ENCODE data around the gene ANO2.

ANO2 gene

GRCh38 chr12:5586201-5586600 is 358.9 kb downstream of the ANO2 start:
- Histone ChIP-seq H2BK5ac (ENCODE audit: low read depth, low read length, poor library complexity, severe bottlenecking) (no peak overlapping the region), H3K27me3 (ENCODE audit: control insufficient read depth in 1 of 2, insufficient read depth in 1 of 2, low read length in 2 of 2) (no peaks in the 10 kb centered on the region), H2BK15ac (ENCODE audit: low read depth, poor library complexity, severe bottlenecking) (no peak overlapping the region), H3K23ac (ENCODE audit: low read length in 2 of 2) (no peak overlapping the region), H2BK120ac (ENCODE audit: low read depth, low read length) (no peak overlapping the region), H3K4ac (ENCODE audit: low read depth in 1 of 2, low read length in 2 of 2) (peak overlapping the region in 1 of 2 experiments; percentile 47), H3K4me3 (ENCODE audit: insufficient read depth in 1 of 2, low read depth in 1 of 2, low read length in 2 of 2) (no peak overlapping the region), H3K14ac (ENCODE audit: low read length in 2 of 2) (no peak overlapping the region), H3K4me1 (ENCODE audit: control insufficient read depth, insufficient read depth, low read depth, low read length) (peaks cover 4% of the 10 kb centered on the region), H3K9ac (ENCODE audit: low read length) (no peak overlapping the region), H2AK5ac (ENCODE audit: low read length, severe bottlenecking) (no peak overlapping the region), H3K79me1 (replicated peaks; ENCODE audit: low read length, poor library complexity, severe bottlenecking) (no peaks in the 10 kb centered on the region), H3K4me2 (ENCODE audit: low read length, poor library complexity, severe bottlenecking) (no peak overlapping the region), H3K36me3 (ENCODE audit: control insufficient read depth in 1 of 2, insufficient read depth in 2 of 2, low read depth in 1 of 2, low read length in 2 of 2) (no peaks in the 10 kb centered on the region), H4K8ac (ENCODE audit: low read length) (peak overlapping the region; percentile 73), H2AFZ (ENCODE audit: low read depth, low read length) (peak overlapping the region; percentile 24), H3K18ac (ENCODE audit: low read depth in 1 of 2, low read length in 2 of 2) (no peak overlapping the region), H2BK12ac (ENCODE audit: low read length in 2 of 2) (peak overlapping the region in 1 of 2 experiments; percentile 18), H3K27ac (ENCODE audit: low read length, poor library complexity, severe bottlenecking) (no peak overlapping the region), H3K9me3 (ENCODE audit: control insufficient read depth, low read length) (no peaks in the 10 kb centered on the region), H4K91ac (ENCODE audit: low read length) (no peak overlapping the region)
- peak; percentile 59 for DNase-seq
- 49% methylated on average over 4 of the region's 4 CpGs for WGBS

- H2AK5ac ChIP-seq (ENCODE audit: low read length, severe bottlenecking): no peak overlapping the region
- no peak overlapping the region for H3K18ac ChIP-seq (ENCODE audit: low read depth in 1 of 2, low read length in 2 of 2)
- H3K14ac ChIP-seq (ENCODE audit: low read length in 2 of 2): no peak overlapping the region
- no peaks in the 10 kb centered on the region for H3K9me3 ChIP-seq (ENCODE audit: control insufficient read depth, low read length)
- H2BK15ac ChIP-seq (ENCODE audit: low read depth, poor library complexity, severe bottlenecking): no peak overlapping the region
- no peaks in the 10 kb centered on the region for H3K79me1 ChIP-seq (replicated peaks; ENCODE audit: low read length, poor library complexity, severe bottlenecking)
- no peaks in the 10 kb centered on the region for H3K36me3 ChIP-seq (ENCODE audit: control insufficient read depth in 1 of 2, insufficient read depth in 2 of 2, low read depth in 1 of 2, low read length in 2 of 2)
- no peak overlapping the region for H3K4me3 ChIP-seq (ENCODE audit: insufficient read depth in 1 of 2, low read depth in 1 of 2, low read length in 2 of 2)
- H3K4ac ChIP-seq (ENCODE audit: low read depth in 1 of 2, low read length in 2 of 2): no peak overlapping the region
- H2BK12ac ChIP-seq (ENCODE audit: low read length in 2 of 2): no peak overlapping the region
- no peak overlapping the region for H3K27ac ChIP-seq (ENCODE audit: low read length, poor library complexity, severe bottlenecking)
- no peak overlapping the region for H4K91ac ChIP-seq (ENCODE audit: low read length)
- H4K8ac ChIP-seq (ENCODE audit: low read length): no peak overlapping the region
- H2BK5ac ChIP-seq (ENCODE audit: low read depth, low read length, poor library complexity, severe bottlenecking): no peak overlapping the region
- no peak overlapping the region for H3K9ac ChIP-seq (ENCODE audit: low read length)
- no peaks in the 10 kb centered on the region for H3K27me3 ChIP-seq (ENCODE audit: control insufficient read depth in 1 of 2, insufficient read depth in 1 of 2, low read length in 2 of 2)
- WGBS: 54% methylated on average over 3 of the region's 4 CpGs
- H3K4me2 ChIP-seq (ENCODE audit: low read length, poor library complexity, severe bottlenecking): no peak overlapping the region
- no peak overlapping the region for H2BK120ac ChIP-seq (ENCODE audit: low read depth, low read length)
- H2AFZ ChIP-seq (ENCODE audit: low read depth, low read length): no peak overlapping the region
- peaks cover 4% of the 10 kb centered on the region for H3K4me1 ChIP-seq (ENCODE audit: control insufficient read depth, insufficient read depth, low read depth, low read length)
- H3K23ac ChIP-seq (ENCODE audit: low read length in 2 of 2): no peak overlapping the region
- DNase-seq: no peak
Measured at GRCh38 chr12:5585178-5585577, 359.9 kb downstream of the ANO2 start.

DNA sequence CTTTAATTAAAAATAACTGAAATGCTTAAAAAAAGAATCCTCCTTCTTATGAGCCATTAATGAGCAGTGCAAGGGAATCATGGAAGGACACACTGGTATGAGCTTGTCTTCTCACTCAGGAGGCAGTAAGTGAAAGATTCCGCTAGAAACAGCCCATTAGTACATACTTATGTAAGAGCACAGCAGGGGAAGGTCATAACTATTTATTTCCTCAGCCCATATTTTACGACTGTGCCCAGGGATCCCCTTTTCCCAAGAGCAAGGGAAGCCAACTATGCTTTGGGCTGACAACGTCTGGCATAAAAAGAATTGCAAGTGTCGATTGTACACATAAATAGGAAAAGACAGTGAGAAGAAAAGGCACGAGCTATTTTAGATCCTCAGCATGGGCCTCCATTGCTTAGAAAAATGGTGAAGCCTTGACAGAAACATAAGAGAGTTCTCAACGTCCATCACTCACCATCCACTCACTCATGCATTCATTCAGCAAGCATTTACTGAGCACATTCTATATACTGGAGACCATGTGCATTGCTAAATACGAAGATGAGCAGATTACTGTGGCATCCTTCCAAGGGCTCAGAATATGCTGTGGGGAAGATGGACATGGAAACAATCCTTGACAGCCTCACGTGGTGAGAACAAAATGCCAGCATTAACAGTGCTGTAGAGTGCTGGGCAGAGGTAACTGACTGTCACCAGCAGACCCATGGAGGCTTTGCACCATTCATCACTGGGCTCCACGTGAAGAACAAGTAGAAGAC is 360.5 kb downstream of the ANO2 start:
- DNase-seq: no peak
- Histone ChIP-seq H2BK120ac (ENCODE audit: low read depth, low read length) (no peak overlapping the region), H3K27me3 (ENCODE audit: control insufficient read depth in 1 of 2, insufficient read depth in 1 of 2, low read length in 2 of 2) (no peaks in the 10 kb centered on the region), H3K14ac (ENCODE audit: low read length in 2 of 2) (no peak overlapping the region), H2BK5ac (ENCODE audit: low read depth, low read length, poor library complexity, severe bottlenecking) (no peak overlapping the region), H2BK12ac (ENCODE audit: low read length in 2 of 2) (peak overlapping the region in 1 of 2 experiments; percentile 21), H3K79me1 (replicated peaks; ENCODE audit: low read length, poor library complexity, severe bottlenecking) (no peaks in the 10 kb centered on the region), H3K4me3 (ENCODE audit: insufficient read depth in 1 of 2, low read depth in 1 of 2, low read length in 2 of 2) (no peak overlapping the region), H3K4me2 (ENCODE audit: low read length, poor library complexity, severe bottlenecking) (no peak overlapping the region), H3K27ac (ENCODE audit: low read length, poor library complexity, severe bottlenecking) (no peak overlapping the region), H2AFZ (ENCODE audit: low read depth, low read length) (no peak overlapping the region), H3K9ac (ENCODE audit: low read length) (no peak overlapping the region), H4K8ac (ENCODE audit: low read length) (no peak overlapping the region), H3K18ac (ENCODE audit: low read depth in 1 of 2, low read length in 2 of 2) (peak overlapping the region in 1 of 2 experiments; percentile 42), H2AK5ac (ENCODE audit: low read length, severe bottlenecking) (no peak overlapping the region), H3K36me3 (ENCODE audit: control insufficient read depth in 1 of 2, insufficient read depth in 2 of 2, low read depth in 1 of 2, low read length in 2 of 2) (no peaks in the 10 kb centered on the region), H3K4ac (ENCODE audit: low read depth in 1 of 2, low read length in 2 of 2) (no peak overlapping the region), H3K23ac (ENCODE audit: low read length in 2 of 2) (no peak overlapping the region), H3K9me3 (ENCODE audit: control insufficient read depth, low read length) (no peaks in the 10 kb centered on the region), H4K91ac (ENCODE audit: low read length) (no peak overlapping the region), H3K4me1 (ENCODE audit: control insufficient read depth, insufficient read depth, low read depth, low read length) (peaks cover 4% of the 10 kb centered on the region), H2BK15ac (ENCODE audit: low read depth, poor library complexity, severe bottlenecking) (no peak overlapping the region)
- WGBS: 76% methylated on average over 8 of the region's 9 CpGs

DNA sequence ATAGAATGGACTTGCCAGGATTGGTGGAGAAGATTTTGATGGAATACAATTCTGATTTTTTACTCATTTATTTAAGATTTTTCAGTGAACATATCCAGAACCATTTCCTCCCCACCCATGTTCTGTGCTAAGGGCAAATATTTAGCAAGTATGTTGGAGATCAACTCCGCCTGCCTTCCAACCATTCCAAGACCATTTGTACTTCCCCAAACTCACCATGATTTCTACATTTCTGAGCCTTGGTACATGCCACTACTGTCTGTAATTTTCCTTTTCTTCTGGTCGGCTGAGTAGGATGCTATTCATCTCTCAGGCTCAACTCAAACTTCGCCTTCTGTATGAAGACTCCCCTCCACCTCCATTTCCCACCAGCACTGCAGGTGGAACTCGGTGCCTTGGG is 362.5 kb downstream of the ANO2 start:
- H3K4me2 ChIP-seq (ENCODE audit: low read length, poor library complexity, severe bottlenecking): no peak overlapping the region
- WGBS: 88% methylated on average over 4 of the region's 4 CpGs
- no peaks in the 10 kb centered on the region for H3K9me3 ChIP-seq (ENCODE audit: control insufficient read depth, low read length)
- H3K4me1 ChIP-seq (ENCODE audit: control insufficient read depth, insufficient read depth, low read depth, low read length): peaks cover 4% of the 10 kb centered on the region
- H3K9ac ChIP-seq (ENCODE audit: low read length): no peak overlapping the region
- no peak overlapping the region for H2AFZ ChIP-seq (ENCODE audit: low read depth, low read length)
- no peak overlapping the region for H2AK5ac ChIP-seq (ENCODE audit: low read length, severe bottlenecking)
- no peak overlapping the region for H3K18ac ChIP-seq (ENCODE audit: low read depth in 1 of 2, low read length in 2 of 2)
- H2BK5ac ChIP-seq (ENCODE audit: low read depth, low read length, poor library complexity, severe bottlenecking): no peak overlapping the region
- no peak overlapping the region for H3K14ac ChIP-seq (ENCODE audit: low read length in 2 of 2)
- no peak overlapping the region for H3K4me3 ChIP-seq (ENCODE audit: insufficient read depth in 1 of 2, low read depth in 1 of 2, low read length in 2 of 2)
- H2BK15ac ChIP-seq (ENCODE audit: low read depth, poor library complexity, severe bottlenecking): no peak overlapping the region
- no peak overlapping the region for H3K23ac ChIP-seq (ENCODE audit: low read length in 2 of 2)
- H4K8ac ChIP-seq (ENCODE audit: low read length): no peak overlapping the region
- H3K27ac ChIP-seq (ENCODE audit: low read length, poor library complexity, severe bottlenecking): no peak overlapping the region
- H3K36me3 ChIP-seq (ENCODE audit: control insufficient read depth in 1 of 2, insufficient read depth in 2 of 2, low read depth in 1 of 2, low read length in 2 of 2): no peaks in the 10 kb centered on the region
- H3K79me1 ChIP-seq (replicated peaks; ENCODE audit: low read length, poor library complexity, severe bottlenecking): no peaks in the 10 kb centered on the region
- H3K27me3 ChIP-seq (ENCODE audit: control insufficient read depth in 1 of 2, insufficient read depth in 1 of 2, low read length in 2 of 2): no peaks in the 10 kb centered on the region
- no peak overlapping the region for H2BK120ac ChIP-seq (ENCODE audit: low read depth, low read length)
- DNase-seq: no peak
- H2BK12ac ChIP-seq (ENCODE audit: low read length in 2 of 2): no peak overlapping the region
- H3K4ac ChIP-seq (ENCODE audit: low read depth in 1 of 2, low read length in 2 of 2): no peak overlapping the region
- H4K91ac ChIP-seq (ENCODE audit: low read length): no peak overlapping the region

Measured in mesenchymal stem cell (in vitro differentiated cells and primary cell).